Kidney (tissue), 14 donors: ENCODE results near the gene ARID3B. TPM values are rescaled to one million over a fixed set of nuclear protein-coding genes. Genes with fewer than 3 reads are reported as not detected.

ENCODE experiments used
- DNase-seq, 5 donors: peaks; one replicate each; pipeline ENCODE4 v3.0.0-alpha.2; 2013 to 2020
- FAIRE-seq: peaks from 2 replicates; lab custom pipeline; 2012; peaks lifted over from hg19 to GRCh38; lab: Jason Lieb, UNC
- H3K27ac ChIP-seq, 2 donors: one replicate each; pipeline ENCODE4 v1.7.0; 2013; ENCODE audit warnings: low read depth in 2 of 2, low read length in 2 of 2, inconsistent platforms in 1 of 2
- H3K27me3 ChIP-seq: one replicate; pipeline ENCODE4 v1.7.1; 2013; ENCODE audit warnings: low read length, inconsistent platforms; ENCODE audit not compliant: control insufficient read depth, insufficient read depth
- H3K36me3 ChIP-seq, 3 donors: one replicate each; pipeline versions ENCODE4 v1.7.0 to v1.7.1; 2013; ENCODE audit warnings: low read length in 3 of 3, control low read depth in 1 of 3, inconsistent platforms in 1 of 3; ENCODE audit not compliant: insufficient read depth in 3 of 3, control insufficient read depth in 2 of 3
- H3K4me1 ChIP-seq, 3 donors: one replicate each; pipeline versions ENCODE4 v1.7.0 to v1.7.1; 2013; ENCODE audit warnings: low read length in 3 of 3, inconsistent platforms in 1 of 3, low read depth in 1 of 3; ENCODE audit not compliant: control insufficient read depth in 2 of 3, insufficient read depth in 2 of 3
- H3K4me3 ChIP-seq, 3 donors: one replicate each; pipeline versions ENCODE4 v1.7.0 to v1.8.1; 2013; ENCODE audit warnings: low read length in 3 of 3, control low read depth in 1 of 3, inconsistent platforms in 1 of 3
- H3K9ac ChIP-seq, 3 donors: one replicate each; pipeline versions ENCODE4 v1.7.0 to v1.7.1; 2013; ENCODE audit warnings: low read length in 3 of 3, control low read depth in 1 of 3, inconsistent platforms in 1 of 3
- H3K9me3 ChIP-seq, 3 donors: one replicate each; pipeline versions ENCODE4 v1.7.0 to v1.7.1; 2013; ENCODE audit warnings: low read length in 3 of 3, control low read depth in 1 of 3, inconsistent platforms in 1 of 3; ENCODE audit not compliant: control insufficient read depth in 2 of 3, insufficient read depth in 1 of 3
- CTCF ChIP-seq: IDR thresholded peaks from 3 replicates; pipeline ENCODE4 v1.5.1; 2012; ENCODE audit warnings: mild to moderate bottlenecking, moderate library complexity, borderline replicate concordance; ENCODE audit not compliant: insufficient read depth; ENCODE audit errors: extremely low read depth
- intact Hi-C: fragments of 100-400 bp; cut with DNase I; formaldehyde crosslinking; loops from one replicate; pipeline ENCODE4 v1.11.1; 2022
- polyA plus RNA-seq: library from polyadenylated mRNA; stranded (reverse); fragments of 350-450 nt; fragmentation: Illumina TruSeq; extraction: RNeasy Lipid Tissue Mini Kit (QIAGEN cat#74804); gene quantifications from one replicate; pipeline ENCODE4 v1.2.3, GENCODE V29; 2014; ENCODE audit warnings: low read depth, low replicate concordance; ENCODE audit not compliant: insufficient read depth
- total RNA-seq: library from RNA; stranded (reverse); fragmentation: NEBNext Ultra II Directional; extraction: Animal tissue kit (Norgen Biotek cat#: 25700); gene quantifications from one replicate; pipeline ENCODE4 v1.2.1, GENCODE V29; 2021
- donor health status: control.
- donor health status: control.
- donor health status: control.
- donor health status: control.
- donor health status: control.
- donor health status: DM: yes; HTN: yes; CAD: no.
- donor health status: Normal renal cell carcinoma (clear cell type).

ARID3B gene
- total and polyA plus RNA-seq, 2 donors from 2014 or later: 2.3 to 6.2 TPM

GRCh38 chr15:74611834-74612233 is 70.8 kb downstream of the ARID3B start:
- no peaks in the 10 kb centered on the region for H3K27me3 ChIP-seq

GRCh38 chr15:74612677-74613076 is 71.7 kb downstream of the ARID3B start:
- Histone ChIP-seq H3K4me3 (no peak overlapping the region), H3K27ac (no peak overlapping the region), H3K27me3 (no peaks in the 10 kb centered on the region), H3K4me1 (peaks cover 6 to 11% (median 11%) of the 10 kb centered on the region in 3 donors), H3K9me3 (no peaks in the 10 kb centered on the region), H3K9ac (no peak overlapping the region), H3K36me3 (no peaks in the 10 kb centered on the region)
- intact Hi-C loops: no loop called here
- no peak for FAIRE-seq
- DNase-seq: peak in 1 of 5 donors; percentile 68
- no peak for TF ChIP-seq CTCF

More at GRCh38 chr15:74611834-74612233, 70.8 kb downstream of the ARID3B start:
- no peak for TF ChIP-seq CTCF
- H3K4me1 ChIP-seq: peaks cover 2 to 4% (median 3%) of the 10 kb centered on the region in 3 donors
- H3K9me3 ChIP-seq: no peaks in the 10 kb centered on the region
- no peak for DNase-seq
- H3K9ac ChIP-seq: no peak overlapping the region
- H3K36me3 ChIP-seq: no peaks in the 10 kb centered on the region
- intact Hi-C loops: no loop called here
- no peak overlapping the region for H3K27ac ChIP-seq
- no peak for FAIRE-seq
- H3K4me3 ChIP-seq: no peak overlapping the region

- Histone ChIP-seq H3K9me3 (no peaks in the 10 kb centered on the region), H3K27ac (no peak overlapping the region), H3K36me3 (no peaks in the 10 kb centered on the region), H3K27me3 (no peaks in the 10 kb centered on the region), H3K9ac (no peak overlapping the region), H3K4me1 (peaks cover 6 to 18% (median 11%) of the 10 kb centered on the region in 3 donors), H3K4me3 (no peak overlapping the region)
- DNase-seq: peak in 3 of 5 donors; percentile 21 to 52 (median 31)
- TF ChIP-seq CTCF: no peak
- no peak for FAIRE-seq
- intact Hi-C loops: no loop called here
Observed at GRCh38 chr15:74613089-74613952, 72.3 kb downstream of the ARID3B start.
